GM19193 (cell line): ENCODE results near the gene MRPL42.

ENCODE experiments used
- POLR2A ChIP-seq: IDR thresholded peaks from 4 replicates; pipeline ENCODE4 v1.6.1; 2011; ENCODE audit not compliant: insufficient read depth, insufficient read length; ENCODE audit errors: extremely low read depth

MRPL42 gene

DNA sequence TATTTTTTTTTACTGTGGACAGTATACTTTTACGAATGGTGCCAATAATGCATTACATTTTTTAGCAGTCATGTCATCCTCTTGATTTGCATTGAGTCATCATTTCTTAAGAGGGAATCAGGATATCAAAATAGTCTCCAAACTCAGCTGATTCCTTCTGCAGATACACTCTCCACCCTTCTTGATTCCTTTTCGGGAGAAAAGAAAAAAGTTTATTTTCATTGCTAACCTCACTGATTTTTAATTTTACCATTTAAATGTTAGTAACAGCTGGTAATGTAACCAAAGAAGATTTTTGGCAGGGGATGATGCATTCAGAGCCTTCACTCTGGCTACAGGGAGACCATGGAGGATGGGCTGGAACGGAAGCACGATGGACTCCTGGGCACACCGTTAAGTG lies 47.5 kb downstream of the MRPL42 start:
- TF ChIP-seq POLR2A: no peak

DNA sequence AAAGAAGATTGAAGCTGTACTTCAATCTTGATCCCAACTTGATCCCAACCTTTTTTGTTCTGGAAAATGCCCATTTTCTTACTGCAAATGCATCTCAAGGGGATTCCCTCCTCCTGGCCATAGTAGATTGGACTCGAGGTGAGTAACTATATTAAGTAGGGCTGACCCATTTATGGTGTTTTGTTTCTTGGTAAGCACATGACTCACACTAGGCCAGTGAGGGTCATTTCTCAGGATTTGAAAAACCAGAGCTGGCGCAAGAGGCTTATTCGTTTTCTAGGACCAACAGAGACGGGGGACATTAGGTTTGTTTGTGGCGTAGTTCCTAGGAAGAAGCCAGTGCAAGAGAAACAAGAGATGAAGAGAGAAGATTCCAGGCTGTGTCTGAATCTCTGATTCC lies 51.4 kb downstream of the MRPL42 start:
- TF ChIP-seq POLR2A: no peak

DNA sequence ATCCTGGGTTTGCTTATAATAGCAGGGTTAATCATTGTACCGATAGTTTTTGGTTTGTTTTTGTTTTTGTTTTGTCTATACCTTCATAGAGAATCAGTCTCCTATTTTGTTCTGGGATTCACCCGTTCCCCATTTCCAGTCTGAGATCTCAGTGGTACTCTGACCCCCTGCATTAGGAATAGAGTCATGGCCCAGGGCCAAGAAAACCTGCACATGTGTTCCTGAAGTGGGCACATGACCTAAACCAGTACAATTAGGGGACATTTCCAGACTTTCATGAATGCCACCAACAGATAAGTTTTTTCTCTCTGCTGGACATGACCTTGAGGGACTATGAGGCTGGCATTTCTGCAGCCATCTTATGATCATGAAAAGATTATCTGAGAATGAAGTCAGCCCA lies 52.5 kb downstream of the MRPL42 start:
- TF ChIP-seq POLR2A: no peak

DNA sequence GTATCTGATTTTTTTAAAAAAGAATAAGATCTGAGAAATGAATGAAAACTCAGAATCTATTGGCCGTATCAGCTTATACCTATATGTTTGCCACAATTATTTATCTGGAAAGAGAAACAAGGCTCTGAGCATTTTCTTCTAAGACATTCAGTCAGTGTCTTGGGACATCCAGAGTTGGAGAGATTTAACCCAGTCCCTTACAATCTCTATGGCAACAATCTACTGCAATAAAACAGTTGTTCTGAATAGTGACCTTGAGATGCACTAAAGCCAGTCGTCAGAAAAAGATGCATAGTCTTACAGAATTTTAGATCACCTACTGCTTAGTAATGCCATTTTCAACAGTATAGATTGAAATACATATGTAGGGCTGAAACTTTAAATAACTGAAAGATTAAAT lies 53.1 kb downstream of the MRPL42 start:
- no peak for TF ChIP-seq POLR2A

DNA sequence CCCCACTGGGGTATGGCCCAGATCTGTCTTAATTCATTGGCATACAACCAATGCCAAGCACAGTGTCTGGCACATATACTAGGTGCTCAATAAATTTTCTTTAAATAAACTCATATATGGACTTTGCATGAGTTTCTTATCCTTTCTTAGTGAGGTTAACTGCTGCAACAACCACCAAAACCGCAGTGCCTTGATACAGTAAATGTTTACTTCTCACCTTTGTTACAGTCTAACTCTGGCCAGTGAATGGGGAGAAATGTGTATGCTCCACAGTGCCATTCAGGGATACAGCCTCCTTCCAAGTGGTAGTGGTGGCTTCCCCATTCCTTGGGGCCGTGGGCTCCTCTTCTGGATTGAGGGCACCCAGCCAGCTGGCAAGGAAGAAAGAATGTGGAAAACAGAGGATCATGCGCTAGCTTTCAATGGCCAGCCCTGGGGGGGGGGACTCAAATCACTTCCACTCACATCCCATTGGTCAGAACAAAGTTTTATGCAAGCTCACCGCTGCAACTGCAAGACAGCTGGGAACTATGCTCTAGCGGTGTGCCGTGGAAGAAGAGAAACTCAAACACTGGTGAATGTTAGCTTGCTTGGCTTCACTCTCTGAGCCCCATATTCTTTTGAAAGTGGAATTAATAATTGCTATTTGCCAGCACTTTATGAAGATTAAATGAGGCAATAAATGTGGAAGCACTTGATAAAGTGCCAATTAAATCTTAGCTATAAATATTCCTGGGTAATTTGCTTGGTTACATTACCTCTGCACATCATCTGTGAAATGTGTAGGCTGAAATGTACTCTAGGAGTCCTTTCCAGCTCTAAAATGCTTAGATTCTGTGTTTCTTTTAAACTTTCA lies 54.1 kb downstream of the MRPL42 start:
- no peak for TF ChIP-seq POLR2A

DNA sequence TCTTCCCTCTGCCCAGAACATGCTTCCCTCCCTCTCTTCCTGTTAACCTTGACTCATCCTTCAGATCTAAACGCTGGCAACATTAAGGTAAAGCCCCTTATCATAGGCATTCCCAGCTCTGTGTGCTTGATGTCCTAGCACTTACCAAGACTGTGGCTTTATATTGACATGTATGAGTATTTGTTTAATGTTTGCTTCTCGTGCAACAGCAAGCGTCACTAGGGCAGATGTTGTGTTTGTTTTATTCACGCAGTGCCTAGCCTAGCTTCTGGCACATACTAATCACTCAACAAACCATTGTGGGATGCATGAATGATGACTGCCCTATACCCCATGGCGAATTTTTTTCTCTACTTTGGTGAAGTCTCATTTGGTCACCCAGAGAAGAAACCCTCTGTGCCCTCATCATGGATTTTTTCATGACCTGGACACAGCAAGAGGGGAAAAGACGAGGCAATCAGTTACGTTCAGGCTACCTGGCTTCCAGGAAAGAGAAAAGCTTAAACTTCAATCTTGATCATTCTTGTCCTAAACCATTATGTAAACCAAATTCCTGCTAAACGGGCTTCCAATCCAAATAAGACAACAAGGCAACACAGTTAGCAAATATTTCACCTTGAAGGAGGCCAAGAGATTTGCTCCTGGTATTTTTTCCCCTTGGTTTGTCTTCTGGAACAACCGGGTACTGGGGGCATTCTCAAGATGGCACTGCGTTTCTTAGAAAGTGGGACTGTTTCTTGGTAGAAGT lies 57.2 kb downstream of the MRPL42 start:
- no peak for TF ChIP-seq POLR2A

DNA sequence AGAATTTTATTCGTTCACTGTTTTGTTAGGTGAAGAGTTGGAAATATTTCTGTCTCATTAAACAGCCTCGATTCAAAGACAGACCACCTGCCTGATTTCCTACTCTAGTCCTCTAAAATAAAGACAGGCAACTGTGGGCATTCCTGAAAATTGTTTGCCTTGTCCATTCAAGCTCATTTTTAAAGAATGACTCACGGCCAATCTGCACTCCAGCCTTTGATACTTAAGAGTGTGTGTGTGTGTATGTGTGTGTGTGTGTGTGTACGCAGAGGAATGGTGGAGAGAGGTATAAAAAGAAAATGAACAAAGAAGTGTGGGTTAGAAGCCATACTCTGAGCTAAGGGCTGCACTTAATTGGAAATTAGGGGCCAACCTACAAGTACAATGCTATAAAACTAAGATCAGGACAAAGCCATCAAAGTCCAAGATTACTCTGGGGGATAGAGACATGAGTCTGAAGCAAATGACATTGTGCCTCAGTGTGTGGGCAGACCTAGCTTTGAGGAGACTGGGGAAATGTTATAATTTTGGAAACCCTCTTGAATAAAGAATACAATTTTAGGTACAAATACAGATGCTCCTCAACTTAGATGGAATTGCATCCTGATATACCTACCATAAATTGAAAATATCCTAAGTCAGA lies 59.6 kb downstream of the MRPL42 start:
- TF ChIP-seq POLR2A: no peak

DNA sequence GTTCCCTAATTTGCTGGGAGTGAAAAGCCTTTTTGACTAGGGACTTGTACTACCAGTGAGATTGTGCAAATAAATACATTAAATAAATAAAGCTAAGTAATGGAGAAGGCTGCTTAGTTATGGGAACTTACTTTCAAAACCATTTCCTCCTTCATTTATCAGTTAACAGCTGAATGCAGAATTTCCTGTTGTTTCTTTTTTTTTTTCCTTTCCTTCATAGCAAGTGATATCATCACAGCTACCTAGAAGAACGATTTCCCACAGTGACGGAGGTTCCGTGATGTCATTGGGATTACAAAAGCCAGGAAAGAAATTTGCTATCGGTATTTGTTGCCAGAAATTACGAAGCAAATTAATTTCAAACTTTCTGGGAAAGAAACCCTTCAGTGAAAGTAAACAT lies 63.0 kb downstream of the MRPL42 start:
- no peak for TF ChIP-seq POLR2A

DNA sequence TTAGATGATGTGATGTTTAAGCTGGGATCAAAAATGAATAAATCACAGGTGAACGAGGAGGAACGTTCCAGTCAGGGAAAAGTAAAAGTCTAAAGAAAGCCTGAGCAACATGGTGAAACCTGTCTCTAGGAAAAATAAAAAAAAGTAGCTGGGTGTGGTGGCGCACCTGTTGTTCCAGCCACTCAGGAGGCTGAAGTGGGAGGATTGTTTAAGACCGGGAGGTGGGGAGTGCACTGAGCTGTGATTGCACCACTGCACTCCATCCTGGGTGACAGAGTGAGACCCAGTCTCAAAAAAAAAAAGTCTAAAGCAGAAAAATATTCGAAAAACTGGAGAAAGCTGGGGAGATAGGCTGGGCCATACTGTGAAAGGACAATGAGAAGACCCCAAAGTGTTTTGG lies 66.0 kb downstream of the MRPL42 start:
- TF ChIP-seq POLR2A: no peak

DNA sequence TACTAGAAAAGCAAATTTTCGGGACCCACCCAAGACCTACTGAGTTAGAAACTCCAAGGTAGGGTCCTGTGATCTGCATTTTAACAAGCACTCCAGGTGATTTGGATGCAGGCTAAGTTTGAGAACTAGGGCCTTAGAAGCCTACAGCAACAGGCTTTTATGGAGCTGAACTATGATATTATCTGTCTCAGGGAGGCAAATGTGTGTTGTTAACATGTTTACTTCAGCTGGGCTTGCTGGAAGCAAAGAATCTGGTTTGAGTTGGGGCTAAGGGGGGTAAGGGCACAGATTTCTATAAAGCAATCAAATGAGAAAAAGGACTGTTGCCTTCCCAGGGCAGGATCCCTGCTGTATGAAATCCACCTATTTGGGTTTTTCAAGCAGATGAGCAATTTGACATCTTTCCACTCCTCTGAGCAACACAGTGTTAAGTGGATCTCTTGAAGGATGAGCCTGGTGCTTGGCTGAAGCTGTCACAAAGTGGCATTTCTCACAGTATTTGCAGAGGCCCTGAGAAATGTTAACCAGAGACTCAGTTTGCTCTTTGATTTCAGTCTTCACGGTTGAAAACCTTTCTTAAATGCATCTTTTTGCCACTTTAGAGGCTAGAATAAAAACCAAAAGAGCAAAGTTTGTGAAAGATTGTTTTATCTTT lies 68.9 kb downstream of the MRPL42 start:
- no peak for TF ChIP-seq POLR2A

DNA sequence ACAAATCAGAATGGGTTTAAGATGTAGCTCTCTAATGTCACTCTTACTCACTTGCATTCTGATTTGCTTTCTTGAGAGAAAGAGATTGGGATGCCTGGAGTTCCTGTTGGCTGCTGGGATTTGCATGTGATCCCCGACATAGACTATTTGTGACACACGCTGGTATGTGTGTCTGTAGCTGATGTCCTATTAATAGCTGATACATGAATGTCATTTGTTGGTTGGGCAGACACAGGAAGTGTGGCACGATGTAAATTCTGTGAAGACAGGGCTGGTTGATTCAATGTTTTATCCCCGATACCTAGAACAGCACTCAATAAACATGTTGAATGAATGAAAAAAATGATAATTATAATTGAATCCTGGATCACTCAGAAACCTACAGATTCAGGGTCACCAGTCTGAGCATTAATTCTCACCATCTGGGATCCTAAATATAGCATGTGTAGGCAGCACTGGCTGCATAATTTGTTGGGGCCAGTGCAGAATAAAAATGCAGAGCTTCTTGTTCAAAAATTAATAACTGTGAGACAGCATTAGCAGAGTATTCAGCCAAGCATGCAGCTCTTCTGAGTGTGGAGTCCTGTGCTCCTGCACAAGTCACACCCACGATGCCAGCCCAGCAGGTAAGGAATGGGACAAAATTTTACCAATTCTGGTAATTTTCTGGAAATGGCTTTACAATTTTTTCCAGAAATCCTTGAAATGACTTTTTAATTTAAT lies 69.6 kb downstream of the MRPL42 start:
- no peak for TF ChIP-seq POLR2A

DNA sequence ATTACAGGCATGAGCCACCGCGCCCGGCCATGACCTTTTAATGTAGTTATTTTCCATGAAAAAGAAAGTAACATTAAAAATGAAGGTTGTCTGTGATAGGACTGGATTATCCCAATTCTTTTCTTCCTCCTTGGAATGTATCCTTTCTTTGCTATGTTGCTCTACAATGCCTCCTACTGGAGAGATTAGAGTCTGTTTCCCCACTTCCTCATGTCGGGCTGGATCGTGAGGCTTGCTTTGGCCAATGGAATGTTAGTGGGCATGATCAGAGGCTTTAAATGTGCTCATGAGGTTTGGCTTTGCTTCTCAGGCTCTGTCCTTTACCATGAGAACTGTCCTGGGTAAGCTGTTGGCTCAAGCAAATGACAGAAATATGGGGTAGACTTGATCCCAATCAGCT lies 70.5 kb downstream of the MRPL42 start:
- no peak for TF ChIP-seq POLR2A

DNA sequence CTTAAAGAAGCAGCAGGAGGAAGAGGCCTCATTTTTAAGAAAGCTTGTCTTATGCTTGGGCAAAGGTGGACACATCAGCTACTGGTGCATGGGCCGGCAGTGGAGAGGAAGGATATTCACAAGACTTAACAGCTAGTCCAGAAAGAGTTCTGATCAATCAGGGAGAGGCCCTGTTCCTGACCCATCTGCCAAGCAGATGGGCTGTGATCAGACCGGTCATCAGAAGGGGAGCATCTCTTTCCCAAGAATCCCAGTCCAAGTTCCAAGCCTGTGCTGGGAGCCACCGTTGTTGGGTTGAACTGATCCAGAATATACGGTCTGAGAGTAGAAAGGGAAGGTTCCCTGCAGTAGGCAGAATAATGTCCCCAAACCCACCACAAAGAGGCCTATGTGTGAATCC lies 72.5 kb downstream of the MRPL42 start:
- TF ChIP-seq POLR2A: no peak

DNA sequence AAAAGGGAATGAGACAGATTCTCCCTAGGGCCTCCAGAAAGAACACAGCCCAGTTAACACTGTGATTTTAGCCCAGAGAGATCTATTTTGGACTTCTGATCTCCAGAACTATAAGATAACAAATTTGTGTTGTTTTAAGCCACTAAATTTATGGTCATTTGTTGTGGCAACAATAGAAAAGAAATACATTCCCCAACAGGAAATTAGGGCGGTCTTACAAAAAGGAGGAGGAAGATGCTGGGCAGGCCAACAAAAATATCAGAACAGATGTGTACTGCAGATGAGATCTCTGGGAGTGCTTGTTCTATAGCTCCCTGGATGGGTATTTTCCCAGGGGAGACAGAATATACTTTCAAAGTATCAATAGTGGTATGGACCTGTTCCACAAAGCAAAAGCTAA lies 73.2 kb downstream of the MRPL42 start:
- no peak for TF ChIP-seq POLR2A
